NCI-H226 (cell line): ENCODE results near the gene FILIP1L.

ENCODE experiments used
- DNase-seq: peaks from one replicate; pipeline ENCODE4 v3.0.0-alpha.2; 2015

FILIP1L gene

DNA sequence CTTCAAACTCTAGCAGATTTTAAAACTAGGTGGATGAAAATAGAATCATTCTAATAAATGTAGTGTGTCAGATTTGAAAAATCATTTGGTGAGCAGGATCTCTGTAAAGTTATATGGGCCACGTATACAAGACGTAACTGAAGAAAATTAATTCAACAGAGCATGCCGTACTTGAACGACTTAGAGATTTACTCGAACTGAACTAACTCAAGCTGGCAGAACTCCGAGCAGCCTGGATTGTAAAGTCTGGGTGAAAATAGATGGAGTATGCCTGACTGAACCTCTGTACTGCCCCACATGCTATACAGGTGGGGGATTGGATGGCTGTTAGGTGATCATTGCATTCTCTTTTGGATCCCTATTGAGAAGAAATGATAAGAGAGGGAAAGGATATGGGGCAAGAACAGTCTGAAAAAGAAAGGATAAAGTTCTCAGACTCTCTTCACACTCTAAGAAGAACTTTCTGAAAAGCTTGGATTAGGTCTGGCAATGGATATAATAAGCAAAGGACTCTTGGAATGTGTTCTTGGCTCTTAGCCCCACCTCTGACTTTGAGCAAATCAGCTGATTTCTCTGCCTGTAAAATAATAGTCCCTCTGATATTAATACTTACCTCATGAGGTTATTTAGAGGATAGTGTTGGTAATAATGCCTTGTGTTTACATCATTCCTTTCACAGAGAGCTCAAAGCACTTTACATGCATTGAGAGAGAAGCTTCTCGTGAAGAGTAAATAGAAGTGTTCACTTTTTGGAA, 147.5 kb downstream of the FILIP1L start:
- DNase-seq: peak; percentile 53

DNA sequence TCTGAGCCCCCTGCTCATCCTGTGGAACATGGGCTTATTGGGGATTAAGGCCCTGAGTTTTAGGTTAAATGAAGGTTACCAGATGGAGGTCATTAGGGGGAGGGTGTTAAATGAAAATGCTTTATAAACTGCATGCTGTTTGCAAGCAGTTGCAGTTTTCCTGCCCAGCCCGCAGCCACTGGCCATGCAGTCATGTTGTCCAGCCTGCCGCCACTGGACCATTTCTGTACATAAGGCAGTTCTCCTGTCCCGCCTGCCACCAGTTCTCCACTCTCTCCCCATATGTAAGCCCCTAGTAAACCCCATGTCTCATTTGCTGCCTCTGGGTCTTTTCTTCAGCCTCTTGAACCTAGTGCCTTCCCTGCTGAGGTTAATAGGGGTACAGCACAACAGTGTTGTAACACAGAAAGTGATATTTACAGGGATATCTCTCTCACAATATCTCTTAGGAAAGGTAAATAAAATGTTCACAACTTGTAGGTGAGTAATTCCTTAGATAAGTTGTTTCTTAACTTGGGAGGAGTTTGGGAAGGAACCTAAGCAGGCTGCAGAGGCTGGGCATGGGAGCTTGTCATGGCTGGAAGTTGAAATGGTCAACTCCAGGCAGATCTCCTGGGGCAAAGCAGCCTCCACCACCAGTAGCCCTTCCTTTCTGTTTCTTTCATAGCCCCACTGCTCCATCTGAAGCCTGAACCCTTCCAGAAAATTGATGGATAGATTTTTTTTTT, 148.5 kb downstream of the FILIP1L start:
- DNase-seq: peak; percentile 37

DNA sequence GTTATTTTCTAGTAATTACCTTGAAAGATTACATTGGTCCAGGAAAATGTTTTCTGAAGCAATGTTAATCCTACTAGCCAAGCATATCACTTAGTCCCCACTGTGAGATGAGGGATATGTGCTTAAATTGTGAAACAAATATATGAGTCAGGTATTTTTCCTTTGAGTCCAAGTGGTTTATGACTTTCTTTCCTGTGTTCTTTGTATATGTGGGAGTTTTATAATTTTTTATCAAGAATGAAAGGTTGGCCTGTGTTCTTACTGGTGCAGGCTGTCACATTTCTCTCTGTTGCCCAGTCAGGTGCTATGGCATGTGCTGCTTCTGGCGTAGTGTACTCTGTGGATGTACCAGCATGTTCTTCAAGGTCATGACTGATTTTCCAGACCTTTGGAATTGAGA, 149.2 kb downstream of the FILIP1L start:
- peak; percentile 76 for DNase-seq

DNA sequence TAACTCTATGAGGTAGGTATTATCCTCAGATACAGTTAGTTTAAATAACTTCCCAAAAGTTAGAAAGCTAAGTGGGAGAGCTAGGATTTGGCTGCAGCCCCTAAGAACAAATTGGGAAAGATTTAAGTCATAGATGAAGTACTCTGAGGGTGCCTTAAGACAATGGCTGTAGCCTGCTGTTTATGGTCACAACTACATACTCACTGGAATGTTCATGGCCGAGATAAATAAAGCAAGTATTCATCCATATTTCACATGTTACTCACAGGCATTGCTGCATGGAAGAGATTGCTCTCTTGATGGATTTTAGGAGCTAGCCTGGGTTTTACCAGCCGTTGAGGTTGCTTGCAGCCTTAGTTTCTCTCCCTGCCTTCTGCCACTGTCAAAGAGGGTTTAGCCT, 151.6 kb downstream of the FILIP1L start:
- DNase-seq: peak; percentile 47

DNA sequence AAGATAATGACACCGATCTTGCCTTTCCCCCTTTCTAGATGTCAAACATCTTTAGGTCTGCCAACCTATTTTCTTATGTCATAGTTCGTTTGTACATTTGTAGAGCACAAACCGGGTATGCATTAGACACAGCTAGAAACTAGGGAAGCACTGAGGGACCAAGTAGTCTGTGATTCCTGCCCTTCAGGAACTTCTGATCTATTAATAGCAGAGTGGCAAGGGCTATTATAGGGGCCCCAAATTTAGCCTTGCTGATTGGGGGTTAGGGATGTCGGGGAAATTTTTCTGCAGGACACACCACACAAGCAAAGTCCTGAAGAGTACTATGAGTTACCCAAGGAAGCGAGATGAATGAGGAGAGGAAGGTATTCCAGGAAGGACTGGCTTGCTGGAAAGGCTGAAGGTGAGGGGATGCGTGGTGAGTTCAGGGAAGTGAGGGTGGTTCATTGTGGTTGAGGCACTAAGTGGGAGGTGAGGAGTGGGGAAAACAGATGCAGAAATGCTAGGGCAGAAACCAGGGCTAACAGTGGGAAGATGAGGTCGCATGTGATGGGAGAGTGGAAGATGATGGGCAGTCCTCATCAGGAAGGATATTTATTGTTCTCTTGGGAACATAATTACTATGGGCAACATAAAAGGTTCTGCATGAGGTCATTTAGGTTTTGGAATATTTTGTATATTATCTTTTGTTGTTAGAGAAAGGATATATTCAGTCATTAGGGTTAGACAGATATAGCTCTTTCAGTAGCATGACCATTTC, 152.4 kb downstream of the FILIP1L start:
- DNase-seq: no peak

DNA sequence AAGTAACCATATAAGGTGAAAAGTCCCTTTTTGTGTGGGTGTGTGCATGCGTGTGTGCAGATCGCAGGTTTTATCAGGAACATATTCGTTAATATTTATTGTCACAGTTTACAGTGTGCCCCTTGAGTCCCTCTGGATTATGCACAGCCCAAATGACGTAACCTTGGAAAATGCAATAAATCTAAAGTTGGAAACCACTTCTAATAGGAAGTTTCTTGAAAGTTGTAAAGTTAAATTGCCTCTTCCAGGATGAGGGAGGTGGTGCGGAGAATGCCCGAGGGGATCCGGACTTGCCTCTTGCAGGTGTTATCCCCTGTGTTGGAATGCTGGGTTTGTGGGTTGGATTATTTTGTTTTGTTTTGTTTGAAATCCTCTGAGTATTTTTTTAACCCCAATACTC, 153.4 kb downstream of the FILIP1L start:
- DNase-seq: no peak

DNA sequence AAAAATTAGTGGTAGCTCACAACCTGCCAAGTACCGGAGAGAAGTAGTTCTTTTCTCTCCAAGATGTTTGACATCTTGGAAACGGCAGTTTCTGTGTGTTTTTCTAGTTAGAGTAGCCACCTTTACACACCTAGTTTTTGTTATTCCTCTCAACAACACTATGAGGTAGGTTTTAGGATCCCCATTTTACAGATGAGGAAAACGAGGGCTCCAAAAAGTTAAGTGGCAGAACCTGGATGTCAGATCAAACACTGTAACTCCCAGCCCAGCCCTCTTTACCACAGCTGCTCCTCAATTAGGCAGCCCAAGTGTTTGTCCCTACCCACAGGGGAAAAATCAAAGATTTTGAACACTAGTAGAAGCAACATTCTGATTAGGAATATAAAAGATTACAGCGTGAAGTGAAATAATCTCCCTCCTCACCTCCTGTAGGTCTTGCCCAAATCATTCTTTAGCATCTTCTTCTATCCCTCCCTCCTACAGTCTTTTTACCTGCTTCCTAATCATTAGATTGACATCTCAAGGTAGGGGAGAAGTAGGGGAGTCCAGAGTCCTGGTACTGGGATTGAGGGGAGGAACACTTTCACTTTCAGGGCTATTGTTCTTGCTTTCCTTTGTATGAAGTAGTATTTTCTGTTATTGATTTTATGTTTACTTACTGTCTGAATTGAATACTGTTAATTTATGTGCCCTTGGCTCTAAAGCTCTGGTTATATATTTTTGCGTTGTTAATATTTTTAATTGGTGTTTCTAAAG, 154.0 kb downstream of the FILIP1L start:
- no peak for DNase-seq

DNA sequence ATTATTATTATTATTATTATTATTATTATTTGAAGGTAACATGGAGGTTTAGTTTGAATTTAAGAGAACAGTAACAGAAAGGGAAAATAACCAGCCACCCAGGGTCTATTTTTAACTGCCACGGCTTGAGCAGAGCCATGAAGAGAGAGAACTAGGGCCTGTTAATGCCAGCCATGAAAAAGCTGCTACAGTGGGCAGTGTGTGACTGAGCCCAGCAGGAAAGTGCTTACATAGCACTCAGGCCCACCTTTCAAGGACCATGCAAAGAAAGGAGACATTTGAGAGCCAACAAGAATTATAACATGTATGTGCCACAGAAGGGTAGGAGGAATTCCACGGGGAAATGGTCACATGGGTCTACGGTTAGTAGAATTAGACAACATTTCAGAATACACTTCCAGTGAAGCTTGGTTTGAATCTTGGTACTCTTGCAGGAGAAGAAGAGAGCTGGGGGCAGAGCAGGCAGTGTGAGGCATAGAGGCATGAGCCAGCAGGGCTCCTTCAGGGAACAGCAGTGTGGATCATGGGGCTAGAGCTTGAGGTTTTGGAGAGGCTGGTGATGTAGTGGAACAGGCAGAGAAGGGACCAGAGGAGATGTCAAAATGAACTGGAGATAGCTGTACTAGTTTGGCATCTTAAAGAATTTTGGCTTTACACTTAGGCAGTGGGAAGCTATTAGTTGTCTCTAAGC, 155.9 kb downstream of the FILIP1L start:
- no peak for DNase-seq

DNA sequence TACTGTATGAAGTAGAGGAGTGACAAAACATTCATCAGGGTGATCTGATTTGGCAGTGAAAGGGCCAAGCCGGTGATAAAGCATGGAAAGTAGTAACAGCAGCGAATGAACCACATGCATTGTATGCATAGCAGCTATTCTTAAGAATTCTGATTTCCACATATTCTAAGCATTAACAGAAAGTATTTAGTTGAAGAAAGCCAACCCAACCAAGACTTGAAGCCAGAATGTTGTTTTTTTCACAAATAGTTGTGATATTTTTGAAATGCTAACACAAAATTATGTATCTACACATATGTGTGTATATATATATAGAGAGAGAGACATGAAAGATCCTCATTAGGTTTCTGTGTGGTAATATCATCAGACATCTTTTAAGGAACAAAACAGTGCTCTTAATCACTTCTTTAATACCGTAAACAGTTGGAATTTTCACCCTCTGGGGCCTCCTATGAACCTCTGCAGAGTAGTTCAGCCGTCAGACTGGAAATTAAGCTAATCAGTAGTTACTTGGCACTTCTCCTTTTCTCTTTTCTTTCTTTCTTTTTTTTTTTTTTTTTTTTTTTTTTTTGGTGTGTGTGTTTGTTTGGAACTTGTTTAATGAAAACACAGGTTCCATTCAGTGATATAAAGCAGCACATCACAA, 157.0 kb downstream of the FILIP1L start:
- DNase-seq: no peak

DNA sequence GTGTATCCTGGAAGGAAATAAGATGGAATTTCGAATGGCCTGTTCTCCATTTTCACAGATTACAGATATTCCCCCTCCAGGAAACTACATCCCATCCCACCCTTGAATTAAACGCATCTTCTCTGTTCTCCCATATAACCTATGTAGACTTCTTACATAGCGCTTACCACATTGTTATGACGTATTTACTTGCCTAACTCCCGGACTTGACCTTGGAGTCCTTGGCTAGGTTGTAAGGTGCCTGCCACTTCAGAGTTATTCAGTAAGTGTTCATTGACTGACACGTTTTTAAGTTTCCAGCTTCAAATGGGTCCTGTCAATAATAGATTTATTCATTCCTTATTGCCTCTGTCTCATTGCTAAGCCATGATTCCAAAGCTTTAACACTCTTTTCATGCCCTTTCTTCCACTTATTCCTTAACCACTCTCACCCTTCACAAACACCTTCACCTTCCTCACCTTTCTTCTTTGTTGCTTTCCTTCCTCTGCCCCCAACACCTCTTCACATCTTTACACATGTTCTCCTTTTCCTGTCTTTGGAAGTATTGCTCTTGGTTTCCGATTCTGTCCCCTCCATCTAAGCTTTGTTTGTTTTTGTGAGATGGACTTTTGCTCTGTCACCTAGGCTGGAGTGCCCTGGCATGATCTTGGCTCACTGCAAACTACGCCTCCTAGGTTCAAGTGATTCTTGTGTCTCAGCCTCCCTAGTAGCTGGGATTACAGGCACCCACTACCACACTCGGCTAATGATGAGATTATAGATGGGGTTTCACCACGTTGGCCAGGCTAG, 158.3 kb downstream of the FILIP1L start:
- no peak for DNase-seq

DNA sequence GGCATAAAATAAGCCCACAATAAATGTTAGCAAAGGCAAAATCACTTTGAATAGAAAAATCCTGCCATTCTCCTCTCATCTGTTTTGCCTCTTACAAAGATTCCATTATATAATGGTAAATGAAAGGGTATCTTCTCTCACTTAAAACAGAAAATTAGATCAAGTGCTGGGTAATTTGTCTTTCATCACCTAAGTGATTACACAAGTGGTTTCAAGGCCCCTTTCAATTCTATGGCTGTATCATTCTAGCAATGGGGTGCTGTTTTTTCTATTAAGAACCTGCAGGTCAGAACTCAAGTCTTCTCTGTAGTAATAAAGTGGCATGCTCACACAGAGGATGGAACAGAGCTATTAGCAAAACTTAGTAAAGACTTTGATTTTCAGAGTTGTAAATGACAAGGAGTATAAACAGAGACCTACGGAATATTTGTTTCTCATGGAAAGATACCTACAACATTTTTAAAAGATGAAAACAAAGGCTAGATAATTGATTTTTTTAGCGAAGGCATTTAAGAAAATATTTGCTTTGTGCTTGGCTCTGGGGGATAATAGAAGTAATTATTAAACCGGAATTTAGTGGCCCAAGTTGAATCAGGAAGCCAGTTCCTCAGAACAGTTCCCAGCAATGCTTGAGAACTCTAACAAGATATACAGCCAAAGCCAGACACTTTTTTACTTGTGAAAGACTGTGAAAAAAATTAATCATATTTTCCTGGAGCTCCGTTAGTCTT, 159.2 kb downstream of the FILIP1L start:
- DNase-seq: no peak

DNA sequence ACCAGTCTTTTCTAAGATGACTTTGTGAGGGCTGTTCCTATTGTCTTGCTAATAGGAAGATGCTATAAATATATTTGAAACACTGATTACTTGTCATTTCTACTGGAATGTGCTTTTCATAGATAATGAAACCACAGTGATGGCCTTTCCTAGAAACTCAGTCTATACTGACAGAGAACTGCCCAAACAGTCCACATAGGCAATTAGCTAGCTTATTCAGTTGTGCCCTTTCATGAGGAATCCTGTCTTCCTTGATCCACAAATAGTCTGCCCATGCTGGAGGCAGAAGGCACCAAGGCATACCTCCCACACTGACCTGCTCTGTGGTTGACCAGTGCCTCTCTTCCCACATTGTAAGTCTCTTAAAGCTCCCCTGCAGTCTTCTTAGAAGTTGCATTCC, 160.7 kb downstream of the FILIP1L start:
- peak; percentile 36 for DNase-seq

DNA sequence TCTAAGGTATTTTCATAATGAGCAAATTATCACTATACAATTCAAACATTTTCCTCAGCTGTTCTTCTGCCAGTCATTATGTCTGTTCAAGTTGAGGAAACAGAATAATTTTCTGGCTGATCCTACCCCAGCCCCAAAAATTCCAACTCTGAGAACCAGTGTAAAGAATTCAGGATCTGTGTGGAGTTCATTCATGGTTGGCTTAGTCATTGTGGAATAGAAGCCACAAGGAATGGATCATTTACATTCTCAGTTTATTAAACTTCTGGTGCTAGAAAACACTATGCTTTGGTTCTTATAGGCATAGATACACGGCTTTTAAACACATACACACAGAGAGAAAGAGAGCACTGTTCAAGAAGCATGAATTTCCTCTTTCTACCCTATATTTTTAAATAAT, 162.0 kb downstream of the FILIP1L start:
- peak; percentile 69 for DNase-seq

DNA sequence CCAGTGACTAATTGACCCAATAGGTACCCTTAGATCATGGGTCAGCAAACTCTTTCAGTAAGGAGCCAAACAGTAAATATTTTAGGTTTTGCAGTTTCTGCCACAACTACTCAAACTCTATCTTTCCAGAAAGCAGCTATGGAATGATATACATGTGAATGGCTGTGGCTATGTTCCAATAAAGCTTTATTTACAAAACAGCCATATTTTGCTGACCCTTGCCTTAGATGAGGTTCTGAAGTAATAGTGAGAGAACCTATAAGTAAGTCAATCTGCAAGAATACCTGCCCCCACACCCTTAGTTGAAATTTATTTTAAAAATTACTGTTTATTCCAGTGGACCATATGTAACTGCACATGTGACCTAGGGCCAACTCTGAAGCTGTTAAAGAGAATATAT, 162.6 kb downstream of the FILIP1L start:
- DNase-seq: no peak

DNA sequence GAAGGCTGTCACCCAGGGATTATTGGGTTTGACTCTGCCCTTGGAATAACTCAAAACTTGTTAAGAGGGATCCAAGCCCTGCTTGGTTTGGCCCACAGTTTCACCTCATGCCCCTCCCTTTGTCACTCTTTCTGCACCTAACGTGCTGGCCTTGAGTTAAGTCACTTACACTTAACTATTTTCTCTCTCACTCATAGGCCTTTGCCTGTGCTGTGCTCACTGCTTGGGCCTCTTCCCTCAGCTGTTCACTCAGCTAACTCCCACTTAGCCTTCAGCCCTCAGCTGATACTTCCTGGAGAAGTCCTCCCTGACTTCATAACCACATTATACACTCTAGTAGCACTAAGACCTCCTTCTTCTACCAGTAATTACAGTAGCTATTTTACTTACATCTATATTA, 163.4 kb downstream of the FILIP1L start:
- peak; percentile 47 for DNase-seq

DNA sequence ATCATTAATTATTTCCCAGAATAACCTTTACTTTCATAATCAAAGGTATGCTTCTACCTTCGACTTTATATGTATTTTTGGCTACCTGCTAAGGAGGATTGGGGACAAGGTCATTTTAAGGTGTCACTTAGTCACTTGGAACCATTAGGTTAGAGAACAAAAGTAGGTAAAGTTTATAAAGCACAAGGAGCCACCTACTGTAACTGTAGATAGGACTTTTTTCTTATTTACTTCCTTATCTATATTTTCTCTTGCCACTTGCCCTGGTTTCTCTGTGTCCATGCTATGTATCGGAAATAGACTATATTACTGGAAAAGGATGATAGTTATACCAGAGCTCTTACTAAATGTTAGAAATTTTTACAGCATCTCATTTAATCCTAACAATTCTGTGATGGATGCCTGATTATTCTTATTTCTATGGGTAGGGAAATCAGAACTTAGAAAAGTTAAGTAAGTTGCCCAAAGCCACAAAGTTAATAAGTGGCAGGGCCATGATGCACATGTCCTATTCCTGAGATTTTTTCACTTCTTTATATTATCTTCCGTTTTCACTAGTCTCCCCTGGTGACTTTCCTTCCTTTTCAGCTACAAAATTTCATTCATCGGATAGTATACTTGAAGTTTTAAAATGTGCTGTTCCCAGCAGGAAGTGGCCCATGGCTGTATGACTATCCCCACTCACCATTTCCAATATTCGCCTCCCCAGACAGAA, 164.2 kb downstream of the FILIP1L start:
- DNase-seq: no peak

DNA sequence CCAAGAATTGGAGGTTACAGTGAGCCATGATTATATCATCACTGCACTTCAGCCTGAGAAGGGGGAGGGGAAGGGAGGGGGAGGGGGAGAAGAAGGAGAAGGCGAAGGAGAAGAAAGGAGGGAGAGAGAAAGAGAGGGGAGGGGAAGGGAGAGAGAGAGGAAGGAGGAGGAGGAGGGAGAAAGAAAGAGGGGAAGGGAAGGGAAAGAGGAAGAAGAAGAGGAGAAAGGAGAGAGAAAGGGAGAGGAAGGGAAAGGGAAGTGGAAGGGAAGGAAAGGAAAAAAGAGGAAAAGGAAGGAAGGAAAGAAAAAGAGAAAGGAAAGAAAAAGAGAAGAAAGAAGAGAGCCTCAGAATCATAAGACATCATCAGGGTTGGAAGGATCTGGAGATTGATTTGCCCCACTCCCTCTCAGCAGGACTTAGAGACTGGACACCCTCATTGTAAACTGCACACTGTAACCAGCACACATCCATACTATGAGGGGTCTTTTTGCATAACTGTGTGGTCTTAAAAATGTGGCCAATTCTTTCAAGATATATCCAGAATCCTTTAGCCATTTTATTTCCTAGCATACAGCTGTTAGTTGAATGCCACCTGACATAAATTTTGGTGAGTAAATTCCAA, 165.7 kb downstream of the FILIP1L start:
- no peak for DNase-seq

DNA sequence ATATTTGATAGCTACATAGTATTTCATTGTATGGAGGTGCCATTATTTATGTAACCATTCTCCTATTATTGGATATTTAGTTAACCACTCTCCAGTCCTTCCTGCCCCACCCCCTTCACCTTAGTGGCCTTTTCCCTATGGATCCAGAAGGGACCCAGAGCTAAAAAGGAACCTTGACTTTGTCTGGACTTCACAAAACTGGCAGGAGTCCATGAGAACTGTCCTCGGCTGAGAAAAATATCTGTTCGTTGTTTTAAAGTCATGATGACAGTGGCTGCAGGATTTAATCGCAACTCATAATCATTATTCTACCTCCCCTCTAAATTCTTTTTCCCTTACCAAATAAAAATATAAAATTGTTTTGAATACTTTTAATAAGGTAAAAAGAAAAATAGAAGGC, 166.9 kb downstream of the FILIP1L start:
- no peak for DNase-seq

DNA sequence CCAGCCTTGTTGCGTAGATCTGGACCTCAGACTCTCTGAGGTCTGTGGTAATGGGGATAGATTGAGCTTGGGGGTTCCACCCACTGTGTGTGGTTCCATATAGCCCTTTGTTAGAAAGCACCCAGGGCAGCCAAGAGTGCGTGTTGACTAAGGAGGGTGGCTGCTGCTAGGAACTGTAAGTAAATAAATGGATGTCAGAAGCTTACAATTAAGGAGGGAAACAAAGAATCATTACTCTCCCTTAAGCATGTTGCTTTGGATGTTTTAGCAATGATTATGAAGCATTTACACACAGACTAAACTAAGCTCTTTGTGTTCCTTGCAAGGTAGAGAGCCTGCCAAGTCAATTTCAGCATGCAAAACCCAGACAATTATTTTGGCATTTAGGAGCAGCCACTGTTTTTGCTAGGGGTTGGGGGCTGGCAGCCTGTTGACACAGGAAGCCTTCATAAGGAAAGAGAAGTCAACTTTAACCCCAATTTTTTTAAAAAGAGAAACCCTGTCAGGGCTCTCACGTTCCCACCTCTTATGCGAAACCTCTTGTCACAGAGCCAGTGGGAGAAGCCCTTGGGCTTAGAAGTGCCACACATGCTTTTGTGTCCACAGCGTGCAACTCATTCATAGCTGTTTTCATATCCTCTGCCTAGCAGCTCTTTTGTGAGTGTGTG, 168.8 kb downstream of the FILIP1L start:
- no peak for DNase-seq
